Measurements from ENCODE around the gene CDIP1. TPM values are rescaled to one million over a fixed set of nuclear protein-coding genes. Genes with fewer than 3 reads are reported as not detected.

The CDIP1 gene
- 10 to 100 TPM; 18.3 to 33.4 (median 28.3) TPM for total RNA-seq

GRCh38 chr16:4538350-4539235 lies at the start of gene CDIP1:
CDIP1 (minus strand) TSS chr16:4538773; CDS start chr16:4514130, 24,643 bp downstream.
- Histone ChIP-seq H3K36me3 (no peaks in the 10 kb centered on the region), H3K4me3 (peak within 1 kb of the TSS; percentile 73 to 95 (median 91)), H3K27me3 (no peaks in the 10 kb centered on the region), H3K4me1 (peaks cover 12 to 38% (median 20%) of the 10 kb centered on the region in 4 donors), H3K27ac (replicated peaks in 1 of 4) (peak within 1 kb of the TSS; percentile 89 to 94 (median 92)), H3K9me3 (peaks cover 0 to 5% (median 0%) of the 10 kb centered on the region in 4 donors)
- intact Hi-C loops (cut with DNase I), result no loop called here
- peak; percentile 94 to 97 for TF ChIP-seq POLR2AphosphoS5 (IDR thresholded peaks at IDR 0.05)
- peak; percentile 33 for TF ChIP-seq POLR2A (IDR thresholded peaks at IDR 0.05; ENCODE audit: low read depth)
- no peak for TF ChIP-seq EP300 (IDR thresholded peaks at IDR 0.05)
- TF ChIP-seq CTCF (IDR thresholded peaks at IDR 0.05), result no peak
- peak; percentile 100 for DNase-seq (ENCODE audit: extremely low spot score)
- WGBS, result 31% methylated on average over 10 of the region's 67 CpGs

- peaks cover 0 to 6% (median 0%) of the 10 kb centered on the region in 4 donors for H3K27me3 ChIP-seq
- intact Hi-C loops (cut with DNase I), result no loop called here
- TF ChIP-seq EP300 (IDR thresholded peaks at IDR 0.05), result no peak
- no peak for TF ChIP-seq POLR2AphosphoS5 (IDR thresholded peaks at IDR 0.05)
- TF ChIP-seq POLR2A (IDR thresholded peaks at IDR 0.05; ENCODE audit: low read depth), result no peak
- TF ChIP-seq CTCF (IDR thresholded peaks at IDR 0.05), result no peak
- H3K4me1 ChIP-seq, result no peaks in the 10 kb centered on the region
- H3K27ac ChIP-seq (replicated peaks in 1 of 4), result no peak overlapping the region
- WGBS, result 55% methylated on average over 7 of the region's 7 CpGs
- H3K4me3 ChIP-seq, result no peak overlapping the region
- no peaks in the 10 kb centered on the region for H3K36me3 ChIP-seq
- DNase-seq (ENCODE audit: extremely low spot score), result no peak
- peaks cover 0 to 9% (median 3%) of the 10 kb centered on the region in 4 donors for H3K9me3 ChIP-seq
These were observed 47.7 kb upstream of the CDIP1 start for GRCh38 chr16:4586291-4586690.

GRCh38 chr16:4583906-4584305 lies 45.3 kb upstream of the CDIP1 start:
- Histone ChIP-seq H3K36me3 (no peaks in the 10 kb centered on the region), H3K4me3 (no peak overlapping the region), H3K27ac (replicated peaks in 1 of 4) (no peak overlapping the region), H3K27me3 (peaks cover 0 to 6% (median 0%) of the 10 kb centered on the region in 4 donors), H3K9me3 (peaks cover 0 to 9% (median 3%) of the 10 kb centered on the region in 4 donors), H3K4me1 (no peaks in the 10 kb centered on the region)
- WGBS, result 87% methylated on average over 4 of the region's 4 CpGs
- intact Hi-C loops (cut with DNase I), result no loop called here
- TF ChIP-seq POLR2AphosphoS5 (IDR thresholded peaks at IDR 0.05) (no peak), CTCF (IDR thresholded peaks at IDR 0.05) (no peak), EP300 (IDR thresholded peaks at IDR 0.05) (no peak), POLR2A (IDR thresholded peaks at IDR 0.05; ENCODE audit: low read depth) (no peak)
- no peak for DNase-seq (ENCODE audit: extremely low spot score)

- Histone ChIP-seq H3K27ac (replicated peaks in 1 of 4) (no peak overlapping the region), H3K27me3 (no peaks in the 10 kb centered on the region), H3K4me3 (no peak overlapping the region), H3K4me1 (no peaks in the 10 kb centered on the region), H3K9me3 (no peaks in the 10 kb centered on the region), H3K36me3 (no peaks in the 10 kb centered on the region)
- no peak for TF ChIP-seq EP300 (IDR thresholded peaks at IDR 0.05)
- no peak for TF ChIP-seq CTCF (IDR thresholded peaks at IDR 0.05)
- TF ChIP-seq POLR2AphosphoS5 (IDR thresholded peaks at IDR 0.05), result no peak
- TF ChIP-seq POLR2A (IDR thresholded peaks at IDR 0.05; ENCODE audit: low read depth), result no peak
- no peak for DNase-seq (ENCODE audit: extremely low spot score)
- intact Hi-C loops (cut with DNase I), result no loop called here
- 79% methylated on average over 5 of the region's 6 CpGs for WGBS
These were observed 41.7 kb upstream of the CDIP1 start for GRCh38 chr16:4580250-4580649.

Measured in esophagus muscularis mucosa (tissue), 4 donors.